ENCODE measurements around the gene BOD1L1. TPM values are rescaled to one million over a fixed set of nuclear protein-coding genes. Genes with fewer than 3 reads are reported as not detected.

The BOD1L1 gene
- total RNA-seq, 1 donor from 2014 or later = 40.1 TPM

GRCh38 chr4:13611283-13611842 is 16.2 kb downstream of the BOD1L1 start:
- H3K36me3 Mint-ChIP-seq (ENCODE audit: low read depth) = peaks cover 40% of the 10 kb centered on the region
- H3K4me3 Mint-ChIP-seq = no peak overlapping the region
- H3K9me3 Mint-ChIP-seq = no peaks in the 10 kb centered on the region
- H3K4me1 Mint-ChIP-seq (ENCODE audit: low read depth) = peaks cover 35% of the 10 kb centered on the region
- H3K27me3 Mint-ChIP-seq (ENCODE audit: insufficient read depth) = no peaks in the 10 kb centered on the region
- H3K27ac Mint-ChIP-seq = no peak overlapping the region
- intact Hi-C loops (cut with micrococcal nuclease) = no loop called here
- no peak for DNase-seq (ENCODE audit: low spot score)

- Mint-ChIP-seq H3K9me3 (no peaks in the 10 kb centered on the region), H3K36me3 (ENCODE audit: low read depth) (peaks cover 53% of the 10 kb centered on the region), H3K27ac (no peak overlapping the region), H3K4me3 (no peak overlapping the region), H3K4me1 (ENCODE audit: low read depth) (peaks cover 9% of the 10 kb centered on the region), H3K27me3 (ENCODE audit: insufficient read depth) (no peaks in the 10 kb centered on the region)
- intact Hi-C loops (cut with micrococcal nuclease) = no loop called here
- no peak for DNase-seq (ENCODE audit: low spot score)
Measured at GRCh38 chr4:13605330-13605729, 22.2 kb downstream of the BOD1L1 start.

- Mint-ChIP-seq H3K9me3 (no peaks in the 10 kb centered on the region), H3K4me1 (ENCODE audit: low read depth) (peaks cover 9% of the 10 kb centered on the region), H3K27ac (no peak overlapping the region), H3K36me3 (ENCODE audit: low read depth) (peaks cover 57% of the 10 kb centered on the region), H3K27me3 (ENCODE audit: insufficient read depth) (no peaks in the 10 kb centered on the region), H3K4me3 (no peak overlapping the region)
- intact Hi-C loops (cut with micrococcal nuclease) = no loop called here
- no peak for DNase-seq (ENCODE audit: low spot score)
Measured at GRCh38 chr4:13601848-13602247, 25.7 kb downstream of the BOD1L1 start.

- H3K27ac Mint-ChIP-seq = no peak overlapping the region
- no peaks in the 10 kb centered on the region for H3K27me3 Mint-ChIP-seq (ENCODE audit: insufficient read depth)
- H3K4me3 Mint-ChIP-seq = no peak overlapping the region
- no peaks in the 10 kb centered on the region for H3K9me3 Mint-ChIP-seq
- H3K36me3 Mint-ChIP-seq (ENCODE audit: low read depth) = peaks cover 59% of the 10 kb centered on the region
- intact Hi-C loops (cut with micrococcal nuclease) = no loop called here
- no peak for DNase-seq (ENCODE audit: low spot score)
- H3K4me1 Mint-ChIP-seq (ENCODE audit: low read depth) = peaks cover 9% of the 10 kb centered on the region
Measured at GRCh38 chr4:13601048-13601447, 26.5 kb downstream of the BOD1L1 start.

DNA sequence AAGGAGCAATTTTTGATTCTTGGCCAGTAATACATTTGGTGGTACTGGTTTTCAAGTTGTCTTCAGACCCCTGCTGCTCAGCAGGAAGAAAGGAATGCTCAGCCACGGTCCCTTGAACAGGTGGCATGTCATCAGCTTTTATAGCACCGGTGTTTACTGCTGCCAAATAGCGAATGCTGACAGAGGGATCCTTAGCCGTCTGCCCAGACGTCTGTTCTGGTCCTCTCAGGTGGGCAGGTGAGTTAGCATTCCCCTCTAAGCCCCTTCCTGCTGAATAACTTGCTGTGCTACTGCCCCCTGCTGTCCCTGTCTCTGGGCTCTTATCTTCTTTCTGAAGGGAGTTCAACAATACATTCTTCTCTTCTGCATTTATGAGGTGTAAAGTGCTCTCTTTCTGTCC is 28.4 kb downstream of the BOD1L1 start:
- DNase-seq (ENCODE audit: low spot score) = no peak
- no peak overlapping the region for H3K4me3 Mint-ChIP-seq
- peaks cover 55% of the 10 kb centered on the region for H3K36me3 Mint-ChIP-seq (ENCODE audit: low read depth)
- H3K4me1 Mint-ChIP-seq (ENCODE audit: low read depth) = peaks cover 9% of the 10 kb centered on the region
- H3K9me3 Mint-ChIP-seq = no peaks in the 10 kb centered on the region
- no peak overlapping the region for H3K27ac Mint-ChIP-seq
- intact Hi-C loops (cut with micrococcal nuclease) = no loop called here
- H3K27me3 Mint-ChIP-seq (ENCODE audit: insufficient read depth) = no peaks in the 10 kb centered on the region

GRCh38 chr4:13597604-13598003 is 29.9 kb downstream of the BOD1L1 start:
- Mint-ChIP-seq H3K27me3 (ENCODE audit: insufficient read depth) (no peaks in the 10 kb centered on the region), H3K4me3 (no peak overlapping the region), H3K9me3 (no peaks in the 10 kb centered on the region), H3K4me1 (ENCODE audit: low read depth) (peaks cover 8% of the 10 kb centered on the region), H3K36me3 (ENCODE audit: low read depth) (peaks cover 49% of the 10 kb centered on the region), H3K27ac (no peak overlapping the region)
- no peak for DNase-seq (ENCODE audit: low spot score)
- intact Hi-C loops (cut with micrococcal nuclease) = no loop called here

GRCh38 chr4:13597141-13597540 is 30.4 kb downstream of the BOD1L1 start:
- intact Hi-C loops (cut with micrococcal nuclease) = no loop called here
- DNase-seq (ENCODE audit: low spot score) = no peak
- Mint-ChIP-seq H3K4me3 (no peak overlapping the region), H3K27ac (no peak overlapping the region), H3K4me1 (ENCODE audit: low read depth) (peaks cover 4% of the 10 kb centered on the region), H3K9me3 (no peaks in the 10 kb centered on the region), H3K27me3 (ENCODE audit: insufficient read depth) (no peaks in the 10 kb centered on the region), H3K36me3 (ENCODE audit: low read depth) (peaks cover 45% of the 10 kb centered on the region)

DNA sequence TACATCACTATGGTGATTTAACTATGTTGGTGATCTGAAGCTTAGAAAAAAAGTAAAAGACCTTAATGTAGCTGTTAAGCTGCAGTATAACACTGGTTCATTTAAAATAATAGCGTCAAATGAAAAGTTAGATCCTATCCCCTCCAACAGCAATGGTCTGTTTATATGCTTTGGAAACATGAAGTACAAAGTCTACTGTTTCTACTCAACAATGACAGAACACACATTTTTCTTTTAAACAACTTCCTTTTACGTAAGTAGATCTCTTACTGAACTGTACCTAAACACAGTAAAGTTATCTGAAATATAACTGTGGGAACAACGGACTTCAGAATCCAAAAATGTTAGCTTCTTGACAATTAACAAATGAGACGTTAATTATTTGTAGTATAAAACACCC is 35.3 kb downstream of the BOD1L1 start:
- intact Hi-C loops (cut with micrococcal nuclease) = no loop called here
- peaks cover 35% of the 10 kb centered on the region for H3K36me3 Mint-ChIP-seq (ENCODE audit: low read depth)
- no peaks in the 10 kb centered on the region for H3K4me1 Mint-ChIP-seq (ENCODE audit: low read depth)
- no peak for DNase-seq (ENCODE audit: low spot score)
- H3K9me3 Mint-ChIP-seq = no peaks in the 10 kb centered on the region
- H3K4me3 Mint-ChIP-seq = no peak overlapping the region
- no peaks in the 10 kb centered on the region for H3K27me3 Mint-ChIP-seq (ENCODE audit: insufficient read depth)
- H3K27ac Mint-ChIP-seq = no peak overlapping the region

GRCh38 chr4:13590766-13591165 is 36.8 kb downstream of the BOD1L1 start:
- DNase-seq (ENCODE audit: low spot score) = no peak
- no peak overlapping the region for H3K4me3 Mint-ChIP-seq
- no peaks in the 10 kb centered on the region for H3K4me1 Mint-ChIP-seq (ENCODE audit: low read depth)
- H3K9me3 Mint-ChIP-seq = no peaks in the 10 kb centered on the region
- intact Hi-C loops (cut with micrococcal nuclease) = no loop called here
- peaks cover 32% of the 10 kb centered on the region for H3K36me3 Mint-ChIP-seq (ENCODE audit: low read depth)
- no peak overlapping the region for H3K27ac Mint-ChIP-seq
- H3K27me3 Mint-ChIP-seq (ENCODE audit: insufficient read depth) = no peaks in the 10 kb centered on the region

GRCh38 chr4:13588954-13589353 is 38.6 kb downstream of the BOD1L1 start:
- H3K27me3 Mint-ChIP-seq (ENCODE audit: insufficient read depth) = no peaks in the 10 kb centered on the region
- H3K9me3 Mint-ChIP-seq = no peaks in the 10 kb centered on the region
- H3K27ac Mint-ChIP-seq = no peak overlapping the region
- intact Hi-C loops (cut with micrococcal nuclease) = no loop called here
- H3K36me3 Mint-ChIP-seq (ENCODE audit: low read depth) = peaks cover 33% of the 10 kb centered on the region
- no peaks in the 10 kb centered on the region for H3K4me1 Mint-ChIP-seq (ENCODE audit: low read depth)
- no peak for DNase-seq (ENCODE audit: low spot score)
- no peak overlapping the region for H3K4me3 Mint-ChIP-seq

GRCh38 chr4:13584481-13584880 is 43.0 kb downstream of the BOD1L1 start:
- Mint-ChIP-seq H3K27ac (no peak overlapping the region), H3K36me3 (ENCODE audit: low read depth) (peaks cover 39% of the 10 kb centered on the region), H3K4me3 (no peak overlapping the region), H3K4me1 (ENCODE audit: low read depth) (no peaks in the 10 kb centered on the region), H3K9me3 (no peaks in the 10 kb centered on the region), H3K27me3 (ENCODE audit: insufficient read depth) (no peaks in the 10 kb centered on the region)
- intact Hi-C loops (cut with micrococcal nuclease) = no loop called here
- DNase-seq (ENCODE audit: low spot score) = no peak

- Mint-ChIP-seq H3K36me3 (ENCODE audit: low read depth) (peaks cover 40% of the 10 kb centered on the region), H3K4me1 (ENCODE audit: low read depth) (no peaks in the 10 kb centered on the region), H3K27me3 (ENCODE audit: insufficient read depth) (no peaks in the 10 kb centered on the region), H3K27ac (no peak overlapping the region), H3K4me3 (no peak overlapping the region), H3K9me3 (no peaks in the 10 kb centered on the region)
- intact Hi-C loops (cut with micrococcal nuclease) = no loop called here
- DNase-seq (ENCODE audit: low spot score) = no peak
Measured at GRCh38 chr4:13580036-13580435, 47.5 kb downstream of the BOD1L1 start.

DNA sequence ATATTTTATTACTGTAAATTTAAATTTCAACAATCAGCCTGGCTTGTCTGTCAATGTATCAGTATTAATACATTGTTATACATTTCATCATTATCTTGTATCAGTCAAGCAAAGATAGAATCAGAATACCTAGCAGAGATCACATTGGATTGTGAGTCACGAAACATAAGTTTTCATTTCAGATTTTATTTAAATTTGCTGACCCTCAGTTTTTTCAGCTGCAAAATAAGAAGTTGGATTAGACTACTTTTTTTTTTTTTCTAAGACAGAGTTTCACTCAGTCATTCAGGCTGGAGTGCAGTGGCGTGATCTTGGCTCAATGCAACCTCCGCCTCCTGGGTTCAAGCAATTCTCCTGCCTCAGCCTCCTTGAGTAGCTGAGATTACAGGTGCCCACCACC is 49.9 kb downstream of the BOD1L1 start:
- intact Hi-C loops (cut with micrococcal nuclease) = no loop called here
- H3K4me3 Mint-ChIP-seq = no peak overlapping the region
- DNase-seq (ENCODE audit: low spot score) = no peak
- peaks cover 42% of the 10 kb centered on the region for H3K36me3 Mint-ChIP-seq (ENCODE audit: low read depth)
- H3K27ac Mint-ChIP-seq = no peak overlapping the region
- no peaks in the 10 kb centered on the region for H3K4me1 Mint-ChIP-seq (ENCODE audit: low read depth)
- H3K27me3 Mint-ChIP-seq (ENCODE audit: insufficient read depth) = no peaks in the 10 kb centered on the region
- no peaks in the 10 kb centered on the region for H3K9me3 Mint-ChIP-seq

DNA sequence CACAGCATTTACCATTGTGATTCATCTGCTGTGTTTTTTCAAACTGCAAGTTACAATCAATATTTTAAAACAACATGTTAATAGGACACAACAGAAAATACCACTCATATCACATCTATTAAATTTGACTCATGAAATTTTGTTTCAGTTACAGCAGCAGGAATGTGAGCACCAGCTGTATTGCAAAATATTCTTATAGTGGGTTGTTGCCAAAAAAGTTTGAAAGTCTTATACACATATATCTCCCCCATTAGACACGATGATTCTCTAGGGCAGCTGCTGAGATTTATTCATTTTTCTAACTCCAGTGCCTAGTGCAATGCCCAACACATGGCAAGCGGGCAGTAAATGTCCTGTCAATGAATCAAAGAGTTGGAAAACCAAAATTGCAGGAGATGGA is 56.6 kb downstream of the BOD1L1 start:
- Mint-ChIP-seq H3K9me3 (no peaks in the 10 kb centered on the region), H3K36me3 (ENCODE audit: low read depth) (peaks cover 40% of the 10 kb centered on the region), H3K27ac (no peak overlapping the region), H3K4me1 (ENCODE audit: low read depth) (no peaks in the 10 kb centered on the region), H3K4me3 (no peak overlapping the region), H3K27me3 (ENCODE audit: insufficient read depth) (no peaks in the 10 kb centered on the region)
- intact Hi-C loops (cut with micrococcal nuclease) = no loop called here
- no peak for DNase-seq (ENCODE audit: low spot score)

Measured in activated T-helper 1 cell treated with anti-CD3 and anti-CD28 coated beads, Interleukin-12 subunit alpha, Interleukin-12 subunit beta, Interleukin-2, Interleukin-4 antibody, amounts not matched to agents 30 ng/mL and 10 ng/mL and 1 ng/mL, durations not matched to agents 14 hours and 24 hours and 36 hours (primary cell).